ENCODE results near the gene TFEB. TPM values are rescaled to one million over a fixed set of nuclear protein-coding genes. Genes with fewer than 3 reads are reported as not detected.

The TFEB gene
- total RNA-seq, 2 donors from 2014 or later: 4.9 to 10.1 TPM

DNA sequence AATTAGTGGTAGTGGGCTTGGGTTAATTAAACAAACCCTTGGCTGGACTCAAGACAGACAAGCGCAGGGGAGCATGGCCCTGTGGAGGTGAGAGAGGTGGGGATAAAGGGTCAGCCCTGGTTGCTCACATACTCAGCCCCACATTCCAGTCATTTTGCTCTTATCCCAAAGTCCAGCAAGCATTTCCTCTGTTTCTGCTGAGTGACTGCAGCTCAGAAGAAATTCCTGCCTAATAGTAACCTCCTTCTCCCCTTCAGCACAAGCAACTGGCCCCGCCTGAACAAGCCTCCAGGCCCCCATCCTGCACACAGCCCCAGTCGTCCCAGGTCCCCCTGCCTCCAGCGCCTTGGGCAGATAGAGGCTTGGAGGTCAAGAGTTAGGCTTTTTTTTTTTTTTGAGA lies 3.6 kb upstream of the TFEB start:
- H3K36me3 ChIP-seq (replicated peaks in 1 of 2; ENCODE audit: insufficient read depth in 1 of 2, low read depth in 2 of 2): no peaks in the 10 kb centered on the region
- H3K4me1 ChIP-seq: peaks cover 5% of the 10 kb centered on the region
- DNase-seq: no peak
- no peaks in the 10 kb centered on the region for H3K9me3 ChIP-seq
- H3K4me3 ChIP-seq: no peak overlapping the region
- 72 to 73% methylated on average over 3 to 4 of the region's 4 CpGs for WGBS, 2 donors
- H3K27me3 ChIP-seq: no peaks in the 10 kb centered on the region
- H3K27ac ChIP-seq: no peak overlapping the region
- no peak for TF ChIP-seq POLR2A (IDR thresholded peaks at IDR 0.05)
- TF ChIP-seq, protein P1, sequence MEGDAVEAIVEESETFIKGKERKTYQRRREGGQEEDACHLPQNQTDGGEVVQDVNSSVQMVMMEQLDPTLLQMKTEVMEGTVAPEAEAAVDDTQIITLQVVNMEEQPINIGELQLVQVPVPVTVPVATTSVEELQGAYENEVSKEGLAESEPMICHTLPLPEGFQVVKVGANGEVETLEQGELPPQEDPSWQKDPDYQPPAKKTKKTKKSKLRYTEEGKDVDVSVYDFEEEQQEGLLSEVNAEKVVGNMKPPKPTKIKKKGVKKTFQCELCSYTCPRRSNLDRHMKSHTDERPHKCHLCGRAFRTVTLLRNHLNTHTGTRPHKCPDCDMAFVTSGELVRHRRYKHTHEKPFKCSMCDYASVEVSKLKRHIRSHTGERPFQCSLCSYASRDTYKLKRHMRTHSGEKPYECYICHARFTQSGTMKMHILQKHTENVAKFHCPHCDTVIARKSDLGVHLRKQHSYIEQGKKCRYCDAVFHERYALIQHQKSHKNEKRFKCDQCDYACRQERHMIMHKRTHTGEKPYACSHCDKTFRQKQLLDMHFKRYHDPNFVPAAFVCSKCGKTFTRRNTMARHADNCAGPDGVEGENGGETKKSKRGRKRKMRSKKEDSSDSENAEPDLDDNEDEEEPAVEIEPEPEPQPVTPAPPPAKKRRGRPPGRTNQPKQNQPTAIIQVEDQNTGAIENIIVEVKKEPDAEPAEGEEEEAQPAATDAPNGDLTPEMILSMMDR (IDR thresholded peaks at IDR 0.05): no peak
- no peak for ATAC-seq
- intact Hi-C loops (cut with DNase I): no loop called here

DNA sequence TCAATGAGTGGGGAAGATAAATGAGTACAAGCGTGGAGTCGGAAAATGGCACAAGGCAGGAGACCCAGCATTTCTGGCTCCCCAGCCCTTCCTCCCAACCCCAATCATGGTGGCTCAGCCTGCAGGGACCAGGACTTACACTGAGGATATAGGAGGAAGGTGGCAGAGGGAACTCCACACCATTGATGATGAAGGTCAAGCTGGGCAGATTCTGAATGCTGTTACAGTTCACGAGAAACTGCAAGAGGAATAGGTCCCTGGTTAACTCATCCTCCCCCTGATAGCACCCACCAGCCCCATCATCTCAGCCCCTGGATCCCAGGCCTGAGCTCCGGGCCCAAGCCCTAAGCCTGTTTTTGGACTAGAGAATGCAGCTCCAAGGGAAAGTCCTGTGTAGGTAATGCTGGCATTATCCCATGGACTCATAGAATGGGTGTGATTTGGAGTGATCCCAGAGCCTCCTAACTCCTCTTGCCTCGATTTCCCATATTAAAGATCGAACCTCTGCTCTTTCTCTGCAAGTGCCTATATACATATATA lies 2.3 kb upstream of the TFEB start:
- WGBS, 2 donors: 89 to 92% methylated on average over 5 to 6 of the region's 6 CpGs
- Histone ChIP-seq H3K4me3 (no peak overlapping the region), H3K27ac (no peak overlapping the region), H3K36me3 (replicated peaks in 1 of 2; ENCODE audit: insufficient read depth in 1 of 2, low read depth in 2 of 2) (no peaks in the 10 kb centered on the region), H3K9me3 (no peaks in the 10 kb centered on the region), H3K4me1 (peaks cover 17% of the 10 kb centered on the region), H3K27me3 (no peaks in the 10 kb centered on the region)
- intact Hi-C loops (cut with DNase I): no loop called here
- TF ChIP-seq, protein P1 (IDR thresholded peaks at IDR 0.05): no peak
- no peak for TF ChIP-seq POLR2A (IDR thresholded peaks at IDR 0.05)
- DNase-seq (no peak), ATAC-seq (no peak)

DNA sequence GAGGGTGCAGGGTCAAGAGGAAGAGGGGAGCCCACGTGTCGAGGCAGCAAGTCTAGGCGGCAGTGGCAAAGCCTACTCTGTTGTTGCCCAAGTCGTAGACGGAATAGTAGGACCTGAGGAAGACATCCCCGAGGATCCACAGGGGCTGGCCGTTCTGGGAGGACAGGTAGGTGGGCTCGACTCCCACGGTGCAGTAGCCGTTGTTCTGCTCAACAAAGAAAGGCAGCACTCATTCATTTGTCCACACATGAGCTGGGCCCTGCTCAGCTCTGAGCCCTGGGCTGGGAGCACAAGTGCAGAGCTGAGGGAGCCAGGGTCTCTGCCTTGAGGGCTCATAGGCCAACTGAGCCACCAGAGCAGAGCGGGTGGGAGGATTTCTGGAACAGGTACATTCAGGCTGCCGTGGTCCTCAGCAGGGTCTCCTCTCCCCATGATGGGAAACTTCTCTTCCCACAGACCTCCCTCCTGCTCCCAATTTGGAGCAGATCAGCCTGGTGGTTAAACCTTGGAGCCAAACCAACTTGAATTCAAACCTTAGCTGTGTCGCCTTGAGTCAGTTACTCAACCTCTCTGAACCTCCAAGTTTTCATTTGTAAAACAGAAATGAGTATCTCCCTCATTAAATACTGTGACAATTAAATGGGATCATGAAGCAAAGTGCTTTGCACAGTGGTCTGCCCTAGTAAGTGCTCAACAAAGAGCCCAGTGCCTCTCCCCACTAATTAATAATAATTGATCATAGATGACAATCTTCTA lies 1.6 kb upstream of the TFEB start:
- DNase-seq: no peak
- Histone ChIP-seq H3K4me3 (no peak overlapping the region), H3K4me1 (peaks cover 19% of the 10 kb centered on the region), H3K27ac (no peak overlapping the region), H3K36me3 (replicated peaks in 1 of 2; ENCODE audit: insufficient read depth in 1 of 2, low read depth in 2 of 2) (no peaks in the 10 kb centered on the region), H3K9me3 (no peaks in the 10 kb centered on the region), H3K27me3 (no peaks in the 10 kb centered on the region)
- 82% methylated on average over 12 to 13 of the region's 13 CpGs for WGBS, 2 donors
- no peak for ATAC-seq
- TF ChIP-seq, protein P1 (IDR thresholded peaks at IDR 0.05): no peak
- TF ChIP-seq POLR2A (IDR thresholded peaks at IDR 0.05): no peak
- intact Hi-C loops (cut with DNase I): no loop called here

DNA sequence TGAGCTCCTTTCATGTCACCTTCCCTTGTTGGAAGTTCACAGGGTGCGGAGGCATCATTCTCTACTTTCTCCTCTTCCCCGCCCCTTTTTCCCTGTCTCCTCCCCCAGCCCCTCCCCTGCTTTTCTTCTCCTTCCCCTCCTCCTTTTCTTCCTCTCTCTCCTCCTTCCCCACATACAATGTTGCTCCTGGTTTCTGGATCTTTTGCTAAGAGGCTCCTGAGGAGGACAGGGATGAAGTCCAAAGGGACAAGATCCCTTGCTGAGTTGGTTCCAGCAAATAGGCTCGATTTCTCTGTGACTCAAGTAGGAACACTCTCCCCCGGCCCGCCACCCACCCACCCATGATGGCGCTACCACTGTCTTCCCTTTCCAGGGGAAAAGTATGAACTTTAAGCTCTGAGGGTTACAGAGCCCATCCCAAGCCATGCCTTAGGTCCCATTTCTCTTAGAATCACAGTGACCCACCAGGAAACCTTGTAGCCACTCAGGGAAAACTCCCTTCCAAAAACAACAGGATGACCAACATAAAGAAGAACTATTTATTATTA lies 852 bp upstream of the TFEB start:
- TF ChIP-seq, protein P1 (IDR thresholded peaks at IDR 0.05): no peak
- no peak for TF ChIP-seq POLR2A (IDR thresholded peaks at IDR 0.05)
- H3K4me1 ChIP-seq: peaks cover 19% of the 10 kb centered on the region
- 49 to 67% methylated on average over 6 of the region's 6 CpGs for WGBS, 2 donors
- intact Hi-C loops (cut with DNase I): no loop called here
- H3K27me3 ChIP-seq: no peaks in the 10 kb centered on the region
- no peak for DNase-seq
- H3K27ac ChIP-seq: no peak overlapping the region
- no peaks in the 10 kb centered on the region for H3K9me3 ChIP-seq
- H3K4me3 ChIP-seq: no peak overlapping the region
- ATAC-seq: no peak
- no peaks in the 10 kb centered on the region for H3K36me3 ChIP-seq (replicated peaks in 1 of 2; ENCODE audit: insufficient read depth in 1 of 2, low read depth in 2 of 2)
